GM15510 (cell line): ENCODE measurements around the gene SEPTIN12.

ENCODE experiments used
- POLR2A ChIP-seq: IDR thresholded peaks from 3 replicates; pipeline ENCODE4 v1.6.1; 2011; ENCODE audit warnings: borderline replicate concordance; ENCODE audit not compliant: insufficient read length; ENCODE audit errors: extremely low read depth

Gene SEPTIN12

DNA sequence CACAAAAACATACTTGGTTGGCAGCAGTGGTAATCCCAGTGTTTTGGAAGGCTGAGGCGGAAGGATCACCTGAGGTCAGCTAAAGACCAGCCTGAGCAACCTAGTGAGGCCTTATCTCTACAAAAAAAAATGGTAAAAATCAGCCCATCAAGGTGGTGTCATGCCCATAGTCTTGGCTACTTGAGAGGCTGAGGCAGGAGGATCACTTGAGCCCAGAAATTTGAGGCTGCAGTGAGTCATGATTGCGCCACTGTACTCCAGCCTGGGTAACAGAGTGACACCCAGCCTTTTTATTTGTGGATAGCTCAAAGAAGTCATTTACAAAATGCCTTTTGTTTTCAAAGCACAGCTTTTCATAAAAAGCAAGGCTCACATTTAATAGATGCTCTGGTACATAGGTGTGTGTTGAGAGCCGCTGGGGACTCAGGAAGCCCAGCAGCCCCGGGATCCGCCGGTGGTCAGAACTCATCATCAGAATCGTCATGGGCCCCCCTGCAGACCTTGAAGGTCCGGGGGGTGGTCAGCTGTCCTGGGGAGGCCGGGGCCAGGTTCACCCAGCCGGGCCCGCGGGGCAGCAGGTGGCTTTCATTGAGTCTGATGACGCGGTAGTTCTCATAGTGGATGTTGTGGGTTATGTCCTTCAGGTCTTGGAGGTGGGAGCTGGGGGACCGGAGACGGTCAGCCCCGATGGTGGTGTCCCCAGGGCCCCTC is 10.7 kb downstream of the SEPTIN12 start:
- no peak for TF ChIP-seq POLR2A

- TF ChIP-seq POLR2A, result no peak
These were observed 11.9 kb downstream of the SEPTIN12 start for GRCh38 chr16:4776141-4776705.

- no peak for TF ChIP-seq POLR2A
These were observed 13.1 kb downstream of the SEPTIN12 start for GRCh38 chr16:4775005-4775404.

GRCh38 chr16:4772351-4772750 is 15.8 kb downstream of the SEPTIN12 start:
- TF ChIP-seq POLR2A, result no peak

DNA sequence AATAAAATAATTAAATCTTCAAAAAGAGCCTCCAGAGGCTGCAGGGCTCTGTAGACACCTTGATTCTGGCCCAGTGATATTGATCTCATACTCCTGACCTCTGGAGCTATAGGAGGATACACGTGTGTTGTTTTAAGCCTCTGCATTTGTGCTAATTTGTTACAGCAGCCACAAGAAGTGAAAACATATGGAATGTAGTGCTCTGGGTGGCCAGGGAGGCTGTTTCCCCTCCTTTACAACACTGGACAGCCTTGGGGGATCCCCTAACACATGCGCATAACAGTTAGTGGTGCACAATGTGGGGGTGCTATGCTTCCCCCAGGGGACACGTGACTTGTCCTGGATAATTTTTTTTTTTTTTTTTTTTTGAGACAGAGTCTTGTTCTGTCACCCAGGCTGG is 16.5 kb downstream of the SEPTIN12 start:
- TF ChIP-seq POLR2A, result no peak

GRCh38 chr16:4769306-4769638 is 18.9 kb downstream of the SEPTIN12 start:
- TF ChIP-seq POLR2A, result no peak

DNA sequence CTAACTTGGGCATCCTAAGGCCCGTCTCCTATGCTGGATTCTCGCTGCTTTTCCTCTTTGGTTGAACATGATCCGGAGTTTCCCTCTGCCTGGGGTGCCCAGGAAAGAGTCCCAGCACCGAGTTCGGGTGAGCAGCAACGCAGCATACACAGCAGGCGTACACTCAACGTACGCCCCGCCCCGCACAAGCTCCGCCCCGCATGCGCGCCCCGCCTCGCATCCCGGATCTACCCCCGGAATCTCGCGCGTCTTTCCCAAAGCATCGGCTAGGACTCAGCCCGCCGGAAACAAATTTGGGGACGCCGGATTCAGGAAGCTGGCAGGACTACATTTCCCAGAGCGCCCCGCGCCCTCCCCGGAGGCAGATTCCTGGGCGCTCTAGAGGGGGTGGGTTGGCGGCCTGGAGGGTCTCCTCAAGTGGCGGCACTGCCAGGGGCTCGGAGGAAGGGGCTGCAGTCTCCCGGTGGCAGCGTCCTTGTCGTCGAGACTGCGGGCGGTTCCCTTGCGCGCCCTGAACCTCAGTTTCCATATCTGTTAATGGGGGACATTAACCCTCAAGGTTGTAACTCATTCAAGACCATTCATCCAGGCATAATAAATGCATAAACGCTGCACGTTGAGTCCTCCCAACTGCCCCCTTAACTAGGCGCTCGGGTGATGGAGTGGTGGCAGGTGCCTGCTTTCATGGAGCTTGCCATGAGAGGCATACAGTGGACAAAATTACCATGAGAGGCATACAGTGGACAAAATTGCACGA is 19.4 kb downstream of the SEPTIN12 start:
- TF ChIP-seq POLR2A, result peak; percentile 78

- TF ChIP-seq POLR2A, result no peak
These were observed 20.1 kb downstream of the SEPTIN12 start for GRCh38 chr16:4767872-4768548.

- peak; percentile 64 for TF ChIP-seq POLR2A
These were observed 21.1 kb downstream of the SEPTIN12 start, which contains the start of gene ZNF500 for GRCh38 chr16:4766875-4767628. ZNF500 (minus strand) TSS chr16:4767162; CDS start chr16:4765978, 1,184 bp downstream.

DNA sequence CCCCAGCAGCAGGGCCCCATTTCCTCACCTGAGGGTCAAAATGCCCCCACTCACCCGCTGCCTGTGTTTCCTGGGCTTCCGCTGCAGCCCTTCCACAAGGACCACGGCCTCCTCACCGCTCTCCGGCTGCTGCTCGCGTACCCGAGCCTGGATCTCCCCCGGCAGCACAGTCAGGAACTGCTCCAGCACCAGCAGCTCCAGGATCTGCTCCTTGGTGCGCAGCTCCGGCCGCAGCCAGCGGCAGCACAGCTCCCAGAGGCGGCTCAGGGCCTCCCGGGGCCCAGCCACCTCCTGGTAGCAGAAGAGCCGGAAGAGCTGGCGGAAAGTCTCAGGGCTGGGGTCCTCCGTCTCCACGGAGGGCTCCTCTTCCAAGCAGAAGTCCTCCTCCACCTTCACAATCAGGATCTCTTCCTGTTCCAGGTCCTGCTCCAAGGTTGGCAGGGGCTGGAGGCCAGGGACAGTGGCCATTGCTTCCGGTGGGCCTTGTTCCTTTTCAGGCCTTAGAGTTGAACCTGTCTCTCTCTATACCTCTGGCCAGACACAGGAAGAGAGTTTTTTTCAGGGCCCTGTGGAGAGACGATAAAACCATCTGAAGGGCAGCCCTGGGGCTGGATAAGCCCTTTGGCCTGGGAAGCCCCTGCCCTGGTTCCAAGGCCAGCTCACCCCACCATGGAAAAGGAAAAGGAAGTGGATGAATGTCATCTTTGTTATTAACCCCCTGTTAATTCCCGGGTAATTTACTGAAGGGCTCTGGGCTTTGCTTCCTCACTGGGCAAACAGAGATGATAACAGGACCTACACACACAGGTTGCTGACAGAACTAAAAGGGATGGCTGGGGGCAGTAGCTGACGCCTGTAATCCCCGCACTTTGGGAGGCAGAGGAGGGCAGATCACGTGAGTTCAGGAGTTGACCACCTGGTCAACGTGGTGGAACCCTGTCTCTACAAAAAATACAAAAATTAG is 22.4 kb downstream of the SEPTIN12 start:
- TF ChIP-seq POLR2A, result no peak

GRCh38 chr16:4763791-4764190 is 24.4 kb downstream of the SEPTIN12 start:
- no peak for TF ChIP-seq POLR2A

DNA sequence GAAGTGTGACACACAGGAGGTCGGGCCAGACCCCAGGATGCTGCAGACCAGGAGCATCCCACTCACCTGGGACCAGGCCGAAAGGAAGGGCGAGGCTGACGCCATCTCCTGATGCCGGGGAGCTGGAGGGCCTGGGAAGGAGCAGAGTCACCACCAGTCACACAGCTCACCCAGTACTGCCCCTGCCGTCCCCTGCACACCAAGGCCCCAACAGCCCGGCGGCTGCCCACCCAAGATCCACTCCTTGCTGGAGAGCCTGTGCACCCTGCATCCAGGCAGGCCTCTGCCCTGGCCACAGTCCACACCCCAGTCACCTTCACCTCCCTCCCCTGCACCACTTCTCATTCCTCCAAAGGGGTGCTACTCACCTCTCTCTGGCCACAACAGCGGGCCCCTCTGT is 25.9 kb downstream of the SEPTIN12 start:
- no peak for TF ChIP-seq POLR2A

DNA sequence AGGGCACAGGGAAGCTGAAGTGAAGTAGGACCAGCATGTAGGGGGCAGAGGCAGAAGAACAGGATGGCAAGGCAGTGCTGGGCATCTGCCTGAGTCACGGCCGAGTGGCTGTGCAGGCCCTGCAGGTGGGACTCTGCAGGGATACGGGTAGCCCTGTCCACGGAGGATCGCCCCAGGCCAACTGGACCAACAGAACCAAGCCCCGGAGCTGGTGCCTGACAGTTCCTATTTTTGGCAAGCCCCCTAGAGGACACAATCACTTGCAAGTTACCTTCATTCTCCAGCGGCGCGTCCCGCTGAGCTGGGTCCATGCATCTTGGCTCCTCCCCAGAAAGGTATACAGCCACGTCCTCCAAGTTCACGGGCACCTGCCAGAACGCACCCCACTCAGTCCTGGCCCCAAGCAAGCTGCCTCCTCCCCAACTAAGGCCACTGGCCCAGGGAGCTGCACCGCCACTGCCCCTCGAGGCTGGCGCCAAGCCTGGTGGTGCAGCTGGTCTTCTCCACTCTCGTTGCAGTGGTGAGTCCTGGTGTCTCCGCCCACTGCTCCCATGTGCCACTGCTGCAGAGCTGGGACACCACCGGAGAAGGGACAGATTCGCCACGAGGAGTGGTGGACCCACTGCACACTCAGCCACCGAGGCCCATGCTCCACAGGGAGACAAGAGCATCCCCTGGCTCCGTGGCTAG is 27.8 kb downstream of the SEPTIN12 start:
- TF ChIP-seq POLR2A, result no peak

DNA sequence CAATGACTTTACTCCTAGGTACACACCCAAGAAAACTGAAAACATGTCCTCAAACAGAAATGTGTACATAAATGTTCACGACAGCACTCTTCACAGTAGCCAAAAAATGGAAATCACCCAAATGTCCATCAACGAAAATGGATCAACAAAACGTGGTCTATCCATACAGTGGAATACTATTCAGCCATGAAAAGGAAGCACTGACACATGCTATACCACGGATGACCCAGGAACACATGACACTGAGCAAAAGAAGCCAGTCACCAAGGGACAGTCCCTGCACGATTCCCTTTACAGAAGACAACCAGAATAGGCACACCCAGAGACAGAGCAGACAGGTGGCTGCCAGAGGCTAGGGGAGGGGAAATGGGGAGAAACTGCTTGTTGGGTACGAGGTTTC is 32.5 kb downstream of the SEPTIN12 start:
- TF ChIP-seq POLR2A, result no peak

DNA sequence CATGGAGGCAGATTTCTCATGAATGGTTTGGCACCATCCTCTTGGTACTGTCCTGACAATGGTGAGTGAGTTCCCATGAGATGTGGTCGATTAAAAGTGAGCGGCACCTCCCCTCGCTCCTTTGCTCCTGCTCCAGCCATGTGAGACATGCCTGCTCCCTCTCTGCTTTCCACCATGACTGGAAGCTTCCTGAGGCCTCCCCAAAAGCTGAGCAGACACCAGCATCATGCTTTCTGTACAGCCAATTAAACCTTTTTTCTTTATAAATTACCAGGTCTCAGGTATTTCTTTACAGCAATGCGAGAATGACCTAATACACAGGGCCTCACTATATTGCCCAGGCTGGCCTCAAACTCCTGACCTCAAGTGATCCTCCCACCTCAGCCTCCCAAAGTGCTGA is 33.3 kb downstream of the SEPTIN12 start:
- no peak for TF ChIP-seq POLR2A
